IMR-90 (cell line): Measurements from ENCODE around the gene CYB5R3. TPM values are rescaled to one million over a fixed set of nuclear protein-coding genes. Genes with fewer than 3 reads are reported as not detected.

ENCODE experiments used
- ATAC-seq: fragments of 200-7000 bp; cut with Tn5 transposase; 2 replicates; pipeline ENCODE4 v1.9.1; 2020; ENCODE audit warnings: low read depth, mild to moderate bottlenecking, moderate library complexity
- BruUV-seq: library from RNA; stranded (reverse); fragments of 400-500 nt; replicated peaks from 2 replicates; lab custom pipeline; 2021; lab: Mats Ljungman, UMichigan
- CTCF ChIA-PET: fragments of 300-600 bp; formaldehyde crosslinking; extraction: SDS; loops from one replicate; lab custom pipeline; 2021; ENCODE audit warnings: antibody characterized with exemption; lab: Yijun Ruan, JAX
- POLR2A ChIA-PET: fragments of 300-600 bp; sonication (Branson Sonifier 250); formaldehyde crosslinking; loops from one replicate; lab custom pipeline; 2022; ENCODE audit warnings: antibody characterized with exemption; ENCODE audit not compliant: unreplicated experiment; lab: Charles Lee
- DNase-seq: peaks from one replicate; pipeline ENCODE4 v3.0.0; 2013
- H2AFZ ChIP-seq: replicated peaks from 2 replicates; pipeline ENCODE3; 2013; ENCODE audit warnings: low read length, mild to moderate bottlenecking; ENCODE audit not compliant: poor library complexity
- H2AK5ac ChIP-seq: 2 replicates; pipeline ENCODE4 v1.6.1; 2013; ENCODE audit warnings: low read depth, low read length, inconsistent platforms
- H2AK9ac ChIP-seq: replicated peaks from 2 replicates; pipeline ENCODE3; 2013; ENCODE audit warnings: mild to moderate bottlenecking, low read depth, low read length, moderate library complexity; ENCODE audit not compliant: poor library complexity
- H2BK120ac ChIP-seq: 2 replicates; pipeline ENCODE4 v1.6.1; 2013; ENCODE audit warnings: low read depth, low read length, inconsistent platforms
- H2BK15ac ChIP-seq: 3 replicates; pipeline ENCODE4 v1.6.1; 2013; ENCODE audit warnings: low read depth, low read length, inconsistent platforms
- H2BK20ac ChIP-seq: 2 replicates; pipeline ENCODE4 v1.6.1; 2013; ENCODE audit warnings: low read depth, mild to moderate bottlenecking, inconsistent platforms, low read length, moderate library complexity
- H2BK5ac ChIP-seq: 2 replicates; pipeline ENCODE4 v1.6.1; 2013; ENCODE audit warnings: mild to moderate bottlenecking, low read depth, low read length, inconsistent platforms; ENCODE audit not compliant: poor library complexity, severe bottlenecking
- H3K14ac ChIP-seq: replicated peaks from 2 replicates; pipeline ENCODE4 v1.6.1; 2013; ENCODE audit warnings: low read depth, low read length, inconsistent platforms
- H3K18ac ChIP-seq: 2 replicates; pipeline ENCODE4 v1.6.1; 2013; ENCODE audit warnings: low read depth, low read length, control low read depth
- H3K23ac ChIP-seq: 2 replicates; pipeline ENCODE4 v1.6.1; 2013; ENCODE audit warnings: low read depth, low read length, inconsistent platforms
- H3K27ac ChIP-seq: 2 replicates; pipeline ENCODE4 v1.5.1; 2013; ENCODE audit warnings: mild to moderate bottlenecking, control low read depth, low read length; ENCODE audit not compliant: insufficient read depth
- H3K27me3 ChIP-seq: 2 replicates; pipeline ENCODE4 v1.6.1; 2013; ENCODE audit warnings: low read length; ENCODE audit not compliant: control insufficient read depth, insufficient read depth
- H3K36me3 ChIP-seq: 2 replicates; pipeline ENCODE4 v1.6.1; 2013; ENCODE audit warnings: low read length, mixed read lengths; ENCODE audit not compliant: control insufficient read depth, insufficient read depth
- H3K4ac ChIP-seq: 2 replicates; pipeline ENCODE4 v1.6.1; 2013; ENCODE audit warnings: low read depth, low read length, inconsistent platforms
- H3K4me1 ChIP-seq: 2 replicates; pipeline ENCODE4 v1.6.1; 2013; ENCODE audit warnings: low read length, mixed read lengths; ENCODE audit not compliant: control insufficient read depth, insufficient read depth
- H3K4me2 ChIP-seq: 2 replicates; pipeline ENCODE4 v1.6.1; 2013; ENCODE audit warnings: low read depth, mild to moderate bottlenecking, control low read depth, low read length, moderate library complexity
- H3K4me3 ChIP-seq: 2 replicates; pipeline ENCODE4 v1.5.1; 2013; ENCODE audit warnings: low read depth, mild to moderate bottlenecking, control low read depth, low read length, moderate library complexity; ENCODE audit not compliant: insufficient read depth
- H3K56ac ChIP-seq: 2 replicates; pipeline ENCODE4 v1.6.1; 2013; ENCODE audit warnings: low read length, inconsistent platforms; ENCODE audit not compliant: insufficient read depth; ENCODE audit errors: extremely low read depth
- H3K79me1 ChIP-seq, 2 experiments: 2 replicates each; pipeline ENCODE4 v1.6.1; 2013; ENCODE audit warnings: low read length in 2 of 2, inconsistent platforms in 1 of 2, low read depth in 1 of 2
- H3K9ac ChIP-seq: 2 replicates; pipeline ENCODE4 v1.6.1; 2013; ENCODE audit warnings: low read depth, low read length, control low read depth
- H3K9me1 ChIP-seq: 2 replicates; pipeline ENCODE4 v1.6.1; 2013; ENCODE audit warnings: low read length, inconsistent platforms; ENCODE audit not compliant: insufficient read depth
- H3K9me3 ChIP-seq: 2 replicates; pipeline ENCODE4 v1.6.1; 2013; ENCODE audit warnings: low read length; ENCODE audit not compliant: control insufficient read depth, insufficient read depth
- H4K20me1 ChIP-seq: 2 replicates; pipeline ENCODE4 v1.6.1; 2013; ENCODE audit warnings: low read length, inconsistent platforms; ENCODE audit not compliant: insufficient read depth
- H4K5ac ChIP-seq: 2 replicates; pipeline ENCODE4 v1.6.1; 2013; ENCODE audit warnings: mild to moderate bottlenecking, low read depth, low read length, control low read depth
- H4K8ac ChIP-seq, 2 experiments: 2 replicates each; pipeline ENCODE4 v1.6.1; 2013; ENCODE audit warnings: low read depth in 2 of 2, low read length in 2 of 2, control low read depth in 1 of 2, inconsistent platforms in 1 of 2
- H4K91ac ChIP-seq: 2 replicates; pipeline ENCODE4 v1.6.1; 2013; ENCODE audit warnings: low read depth, low read length, inconsistent platforms; ENCODE audit not compliant: insufficient read depth
- BHLHE40 ChIP-seq: fragments of 150-350 bp; IDR thresholded peaks from 2 replicates; pipeline ENCODE4 v1.6.1; 2016; ENCODE audit warnings: mild to moderate bottlenecking, low read depth, low read length
- CEBPB ChIP-seq: IDR thresholded peaks from 2 replicates; pipeline ENCODE4 v1.6.1; 2012; ENCODE audit warnings: low read depth, low read length, improper control_type of control experiment
- CHD1 ChIP-seq: IDR thresholded peaks from 2 replicates; pipeline ENCODE4 v1.6.1; 2012; ENCODE audit warnings: low read depth, low read length, improper control_type of control experiment
- ELK1 ChIP-seq: fragments of 150-350 bp; IDR thresholded peaks from 2 replicates; pipeline ENCODE4 v1.6.1; 2016; ENCODE audit warnings: low read depth, mild to moderate bottlenecking, low read length, moderate library complexity, borderline replicate concordance
- FOS ChIP-seq: fragments of 150-350 bp; IDR thresholded peaks from 2 replicates; pipeline ENCODE4 v1.6.1; 2016; ENCODE audit warnings: low read depth, low read length
- MAFK ChIP-seq: IDR thresholded peaks from 2 replicates; pipeline ENCODE4 v1.6.1; 2012; ENCODE audit warnings: low read depth, low read length, improper control_type of control experiment
- MAZ ChIP-seq: IDR thresholded peaks from 2 replicates; pipeline ENCODE4 v1.6.1; 2012; ENCODE audit warnings: low read depth, mild to moderate bottlenecking, low read length, improper control_type of control experiment, moderate library complexity, borderline replicate concordance
- MXI1 ChIP-seq: IDR thresholded peaks from 2 replicates; pipeline ENCODE4 v1.6.1; 2012; ENCODE audit warnings: low read depth, mild to moderate bottlenecking, low read length, moderate library complexity, borderline replicate concordance
- NFE2L2 ChIP-seq: fragments of 150-350 bp; IDR thresholded peaks from 2 replicates; pipeline ENCODE4 v1.6.1; 2016; ENCODE audit warnings: low read depth, mild to moderate bottlenecking, low read length
- POLR2A ChIP-seq: IDR thresholded peaks from 2 replicates; pipeline ENCODE4 v1.6.1; 2012; ENCODE audit warnings: mild to moderate bottlenecking, low read depth, low read length
- RAD21 ChIP-seq: IDR thresholded peaks from 2 replicates; pipeline ENCODE4 v1.6.1; 2012; ENCODE audit warnings: low read length, improper control_type of control experiment
- RCOR1 ChIP-seq: IDR thresholded peaks from 2 replicates; pipeline ENCODE4 v1.6.1; 2012; ENCODE audit warnings: mild to moderate bottlenecking, low read length, improper control_type of control experiment; ENCODE audit not compliant: insufficient replicate concordance
- RFX5 ChIP-seq: IDR thresholded peaks from 2 replicates; pipeline ENCODE4 v1.8.0; 2012; ENCODE audit warnings: low read depth, mild to moderate bottlenecking, low read length, moderate library complexity
- SMC3 ChIP-seq: fragments of 150-350 bp; IDR thresholded peaks from 2 replicates; pipeline ENCODE4 v1.6.1; 2016; ENCODE audit warnings: low read depth, mild to moderate bottlenecking, antibody characterized with exemption, low read length, moderate library complexity
- USF2 ChIP-seq: fragments of 150-350 bp; IDR thresholded peaks from 2 replicates; pipeline ENCODE4 v1.6.1; 2017; ENCODE audit warnings: mild to moderate bottlenecking, antibody characterized with exemption, low read length, low read depth
- WGBS, 2 experiments: methylation state at CpG; one replicate each; pipeline versions ENCODE4 v1.1.5 to v1.1.7; 2013; ENCODE audit warnings: missing lambda C conversion rate in 2 of 2; ENCODE audit not compliant: insufficient read length in 1 of 2; ENCODE audit errors: extremely low coverage in 2 of 2; 5-methylcytosine and 5-hydroxymethylcytosine counted together
- dilution Hi-C: fragments of 300-500 bp; cut with HindIII; formaldehyde crosslinking; loops from one replicate; pipeline ENCODE4 v1.14.3; 2018; ENCODE audit warnings: low sequenced_read_pairs; ENCODE audit not compliant: unreplicated experiment
- in situ Hi-C: fragments of 300-500 bp; cut with MboI; formaldehyde crosslinking; loops from 3 replicates; pipeline ENCODE4 v1.14.3; 2019; ENCODE audit warnings: low sequenced_read_pairs, inconsistent platforms, mixed read lengths
- intact Hi-C: fragments of 100-400 bp; cut with micrococcal nuclease; formaldehyde crosslinking; loops from 2 replicates; pipeline ENCODE4 v1.10.0; 2022
- polyA plus RNA-seq, 3 experiments: library from polyadenylated mRNA; depleted of rRNA; stranded (reverse); fragments of >200 nt; gene quantifications; 2 replicates each; pipeline ENCODE4 v1.2.3, GENCODE V29; 2012; ENCODE audit warnings: low replicate concordance in 1 of 3
- total RNA-seq: library from RNA; depleted of rRNA; stranded (reverse); fragments of >200 nt; gene quantifications from 2 replicates; pipeline ENCODE4 v1.2.3, GENCODE V29; 2012
- TF ChIP-seq, protein P1 (sequence below): conservative IDR thresholded peaks from 2 replicates; pipeline ENCODE4 v1.5.1; 2012; ENCODE audit warnings: mild to moderate bottlenecking, low read depth, low read length, improper control_type of control experiment

Gene CYB5R3
- total and polyA plus RNA-seq, 2 of the 4 experiments (the other 2 are of a cell fraction) = 44.1 to 362 TPM

DNA sequence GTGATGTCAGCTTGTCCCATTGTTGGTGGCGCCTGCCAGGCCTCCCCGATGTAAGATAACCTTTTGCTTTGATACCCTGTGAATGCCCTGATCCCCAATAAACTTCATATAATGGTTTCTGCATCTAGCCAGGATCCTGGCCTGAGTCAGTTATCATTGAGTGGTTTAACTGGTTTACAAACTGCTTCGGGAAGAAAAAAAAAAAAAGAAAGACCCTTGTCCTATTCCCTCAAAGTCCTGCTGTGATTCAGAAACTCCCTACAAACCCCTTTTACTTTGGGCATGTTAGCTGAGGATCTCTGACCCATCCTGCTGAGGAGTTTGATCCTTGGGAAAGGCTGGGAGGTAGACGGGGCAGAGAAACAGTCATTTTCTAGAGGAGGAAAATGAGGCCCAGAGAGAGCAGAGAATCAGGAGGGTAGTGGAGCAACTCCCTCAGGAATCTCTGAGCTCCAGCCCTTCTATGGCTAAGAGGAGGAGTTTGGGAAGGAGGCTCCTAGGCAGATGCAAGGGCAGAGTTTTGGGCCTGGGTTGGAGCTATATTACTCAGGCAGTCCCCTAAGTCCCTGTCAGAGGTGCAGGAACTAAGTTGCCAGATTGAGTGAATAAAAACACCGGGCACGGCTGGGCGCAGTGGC is 5.4 kb upstream of the CYB5R3 start:
- H3K36me3 ChIP-seq = no peaks in the 10 kb centered on the region
- H3K27ac ChIP-seq = no peak overlapping the region
- H3K4me2 ChIP-seq = no peak overlapping the region
- H2BK120ac ChIP-seq = no peak overlapping the region
- WGBS, 2 experiments = 93% methylated on average over 5 of the region's 7 CpGs; no CpG with 5 or more reads in 1 of the 2 experiments
- no peak overlapping the region for H3K4ac ChIP-seq
- H3K56ac ChIP-seq = no peak overlapping the region
- H2AK9ac ChIP-seq = no peak overlapping the region
- H4K8ac ChIP-seq = no peak overlapping the region
- no peak overlapping the region for H3K14ac ChIP-seq
- dilution Hi-C loops (no loop called here), intact Hi-C loops (no loop called here), in situ Hi-C loops (loop anchor here (5.0 kb wide), 1 partner anchor 163 kb away; no protein-coding TSS in a partner anchor)
- H2BK20ac ChIP-seq = no peak overlapping the region
- no peak overlapping the region for H3K23ac ChIP-seq
- H4K91ac ChIP-seq = no peak overlapping the region
- no peak overlapping the region for H4K5ac ChIP-seq
- DNase-seq = no peak
- no peak overlapping the region for H3K9ac ChIP-seq
- H3K4me3 ChIP-seq = no peak overlapping the region
- no peak overlapping the region for H2BK5ac ChIP-seq
- no peak overlapping the region for H2AK5ac ChIP-seq
- H3K4me1 ChIP-seq = peaks cover 5% of the 10 kb centered on the region; the same call in 1 of the 2 replicates
- H3K79me1 ChIP-seq = peaks cover 0 to 6% of the 10 kb centered on the region in 2 experiments; a peak in 2 of 4 replicates
- peaks cover 4% of the 10 kb centered on the region for H3K9me1 ChIP-seq
- H3K27me3 ChIP-seq = no peaks in the 10 kb centered on the region
- POLR2A ChIA-PET = no interaction called here
- TF ChIP-seq USF2 (no peak), FOS (no peak), MAFK (no peak), BHLHE40 (no peak), SMC3 (no peak), MAZ (no peak), POLR2A (no peak), ELK1 (no peak), CHD1 (no peak), RCOR1 (no peak), NFE2L2 (no peak), RFX5 (no peak), CEBPB (no peak), MXI1 (no peak), RAD21 (no peak)
- TF ChIP-seq, protein P1, sequence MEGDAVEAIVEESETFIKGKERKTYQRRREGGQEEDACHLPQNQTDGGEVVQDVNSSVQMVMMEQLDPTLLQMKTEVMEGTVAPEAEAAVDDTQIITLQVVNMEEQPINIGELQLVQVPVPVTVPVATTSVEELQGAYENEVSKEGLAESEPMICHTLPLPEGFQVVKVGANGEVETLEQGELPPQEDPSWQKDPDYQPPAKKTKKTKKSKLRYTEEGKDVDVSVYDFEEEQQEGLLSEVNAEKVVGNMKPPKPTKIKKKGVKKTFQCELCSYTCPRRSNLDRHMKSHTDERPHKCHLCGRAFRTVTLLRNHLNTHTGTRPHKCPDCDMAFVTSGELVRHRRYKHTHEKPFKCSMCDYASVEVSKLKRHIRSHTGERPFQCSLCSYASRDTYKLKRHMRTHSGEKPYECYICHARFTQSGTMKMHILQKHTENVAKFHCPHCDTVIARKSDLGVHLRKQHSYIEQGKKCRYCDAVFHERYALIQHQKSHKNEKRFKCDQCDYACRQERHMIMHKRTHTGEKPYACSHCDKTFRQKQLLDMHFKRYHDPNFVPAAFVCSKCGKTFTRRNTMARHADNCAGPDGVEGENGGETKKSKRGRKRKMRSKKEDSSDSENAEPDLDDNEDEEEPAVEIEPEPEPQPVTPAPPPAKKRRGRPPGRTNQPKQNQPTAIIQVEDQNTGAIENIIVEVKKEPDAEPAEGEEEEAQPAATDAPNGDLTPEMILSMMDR = no peak
- no peak overlapping the region for H2BK15ac ChIP-seq
- BruUV-seq = no TSS peak
- H2AFZ ChIP-seq = no peak overlapping the region
- no peaks in the 10 kb centered on the region; the same call in 1 of the 2 replicates for H4K20me1 ChIP-seq
- CTCF ChIA-PET = interaction anchor here (0.6 kb wide), 1 partner anchor 181 kb away, joined by 5 read pairs; no protein-coding TSS in a partner anchor
- ATAC-seq = no peak
- H3K18ac ChIP-seq = no peak overlapping the region
- H3K9me3 ChIP-seq = no peaks in the 10 kb centered on the region
